ENCODE results near the gene LIG3. TPM values are rescaled to one million over a fixed set of nuclear protein-coding genes. Genes with fewer than 3 reads are reported as not detected.
"Not testable (repeated sequence)": the region's sequence is repeated elsewhere in the genome, so short reads cannot be mapped to it uniquely, and the experiment has no call there.

The LIG3 gene
- total RNA-seq, 1 donor from 2014 or later = 79.0 TPM

GRCh38 chr17:35041390-35041789 is 61.1 kb downstream of the LIG3 start:
- no peak for DNase-seq (ENCODE audit: low spot score)

DNA sequence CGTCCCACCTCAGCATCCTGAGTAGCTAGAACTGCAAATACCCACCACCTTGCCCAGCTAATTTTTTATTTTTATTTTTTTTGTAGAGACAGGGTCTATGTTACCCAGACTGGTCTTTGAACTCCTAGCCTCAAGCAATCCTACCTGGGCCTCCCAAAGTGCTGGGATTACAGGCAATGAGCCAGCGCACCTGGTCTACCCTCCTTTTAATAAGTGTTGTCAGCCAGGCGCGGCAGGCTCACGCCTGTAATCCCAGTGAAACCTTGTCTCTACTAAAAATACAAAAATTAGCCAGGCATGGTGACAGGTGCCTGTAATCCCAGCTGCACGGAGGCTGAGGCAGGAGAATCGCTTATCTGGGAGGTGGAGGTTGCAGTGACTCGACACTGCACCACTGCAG is 63.9 kb downstream of the LIG3 start:
- DNase-seq (ENCODE audit: low spot score) = no peak

DNA sequence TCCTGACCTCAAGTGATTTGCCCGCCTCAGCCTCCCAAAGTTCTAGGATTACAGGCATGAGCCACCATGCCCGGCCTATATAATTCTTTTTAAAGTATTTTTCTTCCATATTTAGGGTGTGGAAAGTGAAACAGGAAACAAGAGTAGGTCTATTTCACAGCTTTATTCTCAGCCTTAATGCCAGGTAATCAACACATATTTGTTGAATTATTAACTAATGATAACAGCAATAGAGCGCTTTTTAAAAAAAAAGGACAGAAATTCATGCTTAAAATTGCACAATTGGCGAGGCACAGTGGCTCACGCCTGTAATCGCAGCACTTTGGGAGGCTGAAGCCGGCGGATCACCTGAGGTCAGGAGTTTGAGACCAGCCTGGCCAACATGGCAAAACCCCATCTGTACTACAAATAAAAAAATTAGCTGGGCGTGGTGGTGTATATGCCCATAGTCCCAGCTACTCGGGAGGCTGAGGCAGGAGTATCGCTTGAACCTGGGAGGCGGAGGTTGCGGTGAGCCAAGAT is 65.2 kb downstream of the LIG3 start:
- not testable (repeated sequence) for DNase-seq (ENCODE audit: low spot score)

GRCh38 chr17:35046245-35046644 is 65.9 kb downstream of the LIG3 start:
- no peak for DNase-seq (ENCODE audit: low spot score)

DNA sequence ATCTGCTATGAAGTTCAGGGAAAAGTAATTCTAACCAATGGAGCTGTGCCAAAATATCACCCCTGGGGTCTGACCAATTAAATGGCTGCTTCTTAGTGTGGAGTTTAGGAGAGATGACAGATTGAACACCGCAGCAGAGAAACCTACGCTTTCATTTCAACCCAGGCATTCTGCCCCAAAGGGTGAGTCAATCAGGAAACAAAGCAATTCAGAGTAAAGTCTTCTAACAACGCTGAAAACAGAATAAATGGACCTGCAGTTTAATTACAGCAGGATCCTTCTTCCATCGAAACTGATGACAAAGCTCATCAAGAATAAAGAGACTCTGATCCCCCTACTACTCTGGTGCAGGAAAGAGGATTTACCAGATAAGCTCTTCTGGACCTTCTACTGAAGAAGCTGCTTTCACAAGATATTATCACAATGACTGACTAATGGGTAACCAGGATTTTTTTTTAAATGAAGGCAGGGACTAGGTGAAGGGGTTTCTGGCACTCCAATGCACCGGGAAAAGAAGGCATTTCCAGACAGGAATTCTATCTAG is 66.5 kb downstream of the LIG3 start:
- no peak for DNase-seq (ENCODE audit: low spot score)

- no peak for DNase-seq (ENCODE audit: low spot score)
These were observed 68.5 kb downstream of the LIG3 start for GRCh38 chr17:35048685-35049379.

DNA sequence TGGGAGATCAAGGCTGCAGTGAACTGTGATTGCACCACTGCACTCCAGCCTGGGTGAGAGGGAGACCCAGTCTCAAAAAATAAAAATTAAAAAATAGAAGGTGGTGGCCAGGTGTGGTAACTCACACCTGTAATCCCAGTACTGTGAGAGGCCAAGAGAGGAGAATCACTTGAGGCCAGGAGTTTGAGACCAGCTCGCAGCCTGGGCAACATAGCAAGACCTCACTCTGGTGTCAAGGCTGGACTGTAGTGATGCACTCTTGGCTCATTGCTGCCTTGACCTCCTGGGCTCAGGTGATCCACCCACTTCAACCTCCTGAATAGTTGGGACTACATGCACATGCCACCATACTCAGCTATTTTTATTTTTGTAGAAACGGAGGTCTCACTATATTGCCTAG is 69.9 kb downstream of the LIG3 start:
- no peak for DNase-seq (ENCODE audit: low spot score)

DNA sequence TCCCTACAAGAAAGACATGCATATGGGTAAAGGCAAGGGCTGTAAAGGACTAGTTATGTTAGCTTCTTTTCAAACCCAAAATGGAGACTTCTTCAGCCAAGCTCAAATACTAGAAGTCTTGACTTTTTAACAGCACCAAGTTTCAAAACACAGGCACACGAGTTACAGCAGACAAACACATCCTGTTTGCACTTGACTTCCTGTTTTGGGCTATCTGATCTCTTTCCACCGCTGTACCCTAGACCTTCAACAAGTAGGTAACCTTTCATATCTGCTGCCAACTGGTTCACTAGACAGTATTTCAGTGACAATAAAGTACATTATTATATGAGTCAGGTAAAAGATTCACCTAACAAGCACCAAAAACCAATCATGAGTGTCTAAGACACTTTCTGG is 70.9 kb downstream of the LIG3 start:
- DNase-seq (ENCODE audit: low spot score) = no peak

DNA sequence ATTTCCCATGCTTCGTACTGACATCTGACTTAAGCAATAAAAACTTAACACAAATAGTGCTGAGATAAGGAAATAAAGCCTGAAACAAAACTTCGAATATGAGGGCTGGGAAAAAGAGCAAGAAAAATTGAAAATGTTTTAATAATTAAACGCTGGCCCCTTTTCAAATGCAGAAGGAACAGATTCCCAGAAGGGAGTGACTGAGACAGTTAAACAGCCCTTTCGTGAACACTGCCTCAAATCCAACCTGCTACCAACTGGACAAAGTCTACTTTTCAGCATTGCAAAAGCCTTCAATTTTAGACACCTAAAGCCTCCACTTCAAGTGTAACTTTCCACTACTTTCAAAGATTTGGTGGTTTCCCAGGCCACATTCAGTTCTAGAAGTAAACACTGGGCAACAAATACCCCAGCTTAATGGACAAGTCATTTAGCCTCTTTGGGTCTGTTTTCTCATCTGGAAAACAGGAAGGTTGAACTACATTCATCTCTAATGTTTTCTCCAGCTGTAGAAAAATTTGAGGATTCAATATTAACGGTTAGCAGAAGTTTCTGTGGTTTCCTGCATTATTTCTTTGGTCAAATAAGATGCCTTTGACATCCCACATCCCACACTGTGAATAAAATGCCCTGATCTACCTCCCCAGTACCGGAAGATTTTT is 71.4 kb downstream of the LIG3 start:
- no peak for DNase-seq (ENCODE audit: low spot score)

DNA sequence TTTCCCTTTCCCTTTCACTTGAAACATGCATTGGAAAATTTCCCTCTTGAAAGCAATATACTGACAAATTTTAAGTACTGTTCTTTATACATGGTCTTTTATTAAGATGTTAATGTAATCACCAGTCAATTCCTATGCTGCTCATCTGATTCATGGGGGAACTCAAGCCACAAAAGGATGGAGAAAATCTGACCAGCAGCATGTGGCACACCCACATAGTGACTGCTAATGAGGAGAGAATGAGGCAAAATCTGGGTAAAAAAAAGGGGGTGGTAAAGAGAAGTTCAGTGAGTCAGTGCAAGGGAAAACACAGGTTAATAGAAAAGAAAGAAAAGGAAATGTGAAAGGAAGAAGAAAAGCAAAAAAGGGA is 71.9 kb downstream of the LIG3 start:
- DNase-seq (ENCODE audit: low spot score) = no peak

GRCh38 chr17:35052780-35053179 is 72.5 kb downstream of the LIG3 start:
- no peak for DNase-seq (ENCODE audit: low spot score)

GRCh38 chr17:35053204-35053603 is 72.9 kb downstream of the LIG3 start:
- DNase-seq (ENCODE audit: low spot score) = no peak

- no peak for DNase-seq (ENCODE audit: low spot score)
These were observed 75.7 kb downstream of the LIG3 start for GRCh38 chr17:35056013-35056412.

GRCh38 chr17:35057332-35057915 is 77.1 kb downstream of the LIG3 start:
- DNase-seq (ENCODE audit: low spot score) = no peak

Other genes with a start within 250 kb of the LIG3 start
- 6.3 TPM for gene CCT6B, start 19.1 kb upstream of the LIG3 start, total RNA-seq
- 14.6 TPM for gene ZNF830, start 19.0 kb upstream of the LIG3 start, total RNA-seq
- 40.1 TPM for gene RFFL, start 83.2 kb downstream of the LIG3 start, total RNA-seq
- 13.1 TPM for gene RAD51D, start 139.3 kb downstream of the LIG3 start, total RNA-seq
- gene FNDC8, start 141.1 kb downstream of the LIG3 start, total RNA-seq = not detected
- gene NLE1, start 161.8 kb downstream of the LIG3 start, total RNA-seq = 20.0 TPM
- gene UNC45B, start 167.3 kb downstream of the LIG3 start, total RNA-seq = 0.08 TPM
- not detected for gene SLC35G3, start 213.9 kb downstream of the LIG3 start, total RNA-seq

Data from ureter (tissue), 1 donor.